IPS DF 19.7 (cell line): ENCODE measurements around the gene TP53TG3F.
"Not testable (repeated sequence)": the region's sequence is repeated elsewhere in the genome, so short reads cannot be mapped to it uniquely, and the experiment has no call there.

Source experiments
- DNase-seq: peaks from one replicate; pipeline ENCODE4 v3.0.0-alpha.2; 2013; ENCODE audit warnings: low read depth, low spot score

TP53TG3F gene, protein sequence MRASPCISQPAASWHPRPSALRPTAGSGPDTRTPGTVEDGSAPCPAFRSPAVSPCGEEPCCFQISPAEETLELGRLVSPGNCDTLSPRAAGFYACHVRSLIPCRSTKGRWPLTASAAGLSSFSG

DNA sequence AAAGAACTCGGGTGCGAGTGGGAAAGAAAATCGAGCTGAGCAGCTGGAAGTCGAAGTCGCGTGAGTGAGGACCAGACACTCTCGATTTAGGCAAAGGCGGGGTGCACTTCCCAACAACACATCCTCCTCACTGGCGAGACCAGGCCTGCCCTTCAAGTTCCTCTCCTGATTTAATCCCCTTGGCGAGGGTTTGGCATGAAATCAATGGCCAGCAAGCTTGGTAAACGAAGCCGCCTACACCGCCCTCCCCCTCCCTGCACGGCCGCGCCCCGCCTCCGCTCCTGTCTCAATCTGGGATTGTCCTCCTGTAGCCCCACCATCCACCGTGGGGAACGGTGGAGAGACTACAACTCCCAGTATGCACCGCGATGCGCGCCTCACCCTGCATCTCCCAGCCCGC, at the start of gene TP53TG3F:
Gene TP53TG3F (plus strand): TSS at position 301 of the 400 bp plus-strand sequence. CDS start 68 bp downstream, at position 369.
- not testable (repeated sequence) for DNase-seq

GRCh38 chr16:33491611-33492010, 32.2 kb downstream of the TP53TG3F start:
- not testable (repeated sequence) for DNase-seq

DNA sequence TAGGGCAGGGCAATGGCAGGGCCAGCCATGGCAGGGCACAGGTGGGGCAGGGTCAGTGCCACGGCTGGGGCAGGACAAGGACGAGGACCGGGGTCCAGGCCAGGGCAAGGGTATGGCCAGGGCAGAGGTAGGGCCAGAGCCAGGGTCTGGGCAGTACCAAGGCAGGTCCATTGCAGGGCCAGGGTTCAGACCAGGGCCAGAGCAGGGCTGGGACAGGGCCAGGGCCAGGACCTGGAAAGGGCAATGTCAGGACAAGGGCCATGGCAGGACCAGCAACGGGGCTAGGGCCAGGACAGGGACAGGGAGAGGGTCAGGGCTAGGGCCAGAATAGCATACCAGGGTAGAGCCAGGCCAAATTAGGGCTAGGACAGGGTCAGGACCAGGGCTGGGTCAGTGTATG, 47.8 kb downstream of the TP53TG3F start:
- not testable (repeated sequence) for DNase-seq

DNA sequence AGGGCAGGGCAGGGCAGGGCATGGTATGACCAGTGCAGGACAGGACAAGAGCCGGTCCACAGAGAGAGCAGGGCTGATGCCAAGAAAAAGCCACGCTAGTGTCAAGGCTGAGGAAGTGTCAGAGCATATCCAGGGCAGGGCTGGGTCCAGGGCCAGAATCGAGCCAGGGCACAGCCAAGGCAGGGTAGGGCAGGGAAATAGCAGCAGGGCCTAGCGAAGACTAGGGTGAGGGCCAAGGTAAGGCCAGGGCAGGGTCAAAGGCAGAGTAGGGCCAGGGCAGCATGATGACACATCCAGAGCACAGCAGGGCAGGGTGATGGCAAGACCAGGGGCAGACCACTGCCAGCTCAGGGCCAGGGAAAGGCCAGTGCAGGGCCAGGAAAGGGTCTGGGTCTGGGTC, 49.7 kb downstream of the TP53TG3F start:
- DNase-seq: not testable (repeated sequence)

- not testable (repeated sequence) for DNase-seq
Measured at GRCh38 chr16:33509906-33510305, 50.5 kb downstream of the TP53TG3F start.
